Activated CD8-positive, alpha-beta memory T cell treated with anti-CD3 and anti-CD28 coated beads, Interleukin-2, amount 50 U/mL, for 24 hours (primary cell): Measurements from ENCODE around the gene BRMS1L.
"Not testable (repeated sequence)": the region's sequence is repeated elsewhere in the genome, so short reads cannot be mapped to it uniquely, and the experiment has no call there.

Experiments used
- DNase-seq: peaks from one replicate; pipeline ENCODE4 v3.0.0-alpha.2; 2020; ENCODE audit errors: extremely low read depth

Gene BRMS1L, protein sequence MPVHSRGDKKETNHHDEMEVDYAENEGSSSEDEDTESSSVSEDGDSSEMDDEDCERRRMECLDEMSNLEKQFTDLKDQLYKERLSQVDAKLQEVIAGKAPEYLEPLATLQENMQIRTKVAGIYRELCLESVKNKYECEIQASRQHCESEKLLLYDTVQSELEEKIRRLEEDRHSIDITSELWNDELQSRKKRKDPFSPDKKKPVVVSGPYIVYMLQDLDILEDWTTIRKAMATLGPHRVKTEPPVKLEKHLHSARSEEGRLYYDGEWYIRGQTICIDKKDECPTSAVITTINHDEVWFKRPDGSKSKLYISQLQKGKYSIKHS

DNA sequence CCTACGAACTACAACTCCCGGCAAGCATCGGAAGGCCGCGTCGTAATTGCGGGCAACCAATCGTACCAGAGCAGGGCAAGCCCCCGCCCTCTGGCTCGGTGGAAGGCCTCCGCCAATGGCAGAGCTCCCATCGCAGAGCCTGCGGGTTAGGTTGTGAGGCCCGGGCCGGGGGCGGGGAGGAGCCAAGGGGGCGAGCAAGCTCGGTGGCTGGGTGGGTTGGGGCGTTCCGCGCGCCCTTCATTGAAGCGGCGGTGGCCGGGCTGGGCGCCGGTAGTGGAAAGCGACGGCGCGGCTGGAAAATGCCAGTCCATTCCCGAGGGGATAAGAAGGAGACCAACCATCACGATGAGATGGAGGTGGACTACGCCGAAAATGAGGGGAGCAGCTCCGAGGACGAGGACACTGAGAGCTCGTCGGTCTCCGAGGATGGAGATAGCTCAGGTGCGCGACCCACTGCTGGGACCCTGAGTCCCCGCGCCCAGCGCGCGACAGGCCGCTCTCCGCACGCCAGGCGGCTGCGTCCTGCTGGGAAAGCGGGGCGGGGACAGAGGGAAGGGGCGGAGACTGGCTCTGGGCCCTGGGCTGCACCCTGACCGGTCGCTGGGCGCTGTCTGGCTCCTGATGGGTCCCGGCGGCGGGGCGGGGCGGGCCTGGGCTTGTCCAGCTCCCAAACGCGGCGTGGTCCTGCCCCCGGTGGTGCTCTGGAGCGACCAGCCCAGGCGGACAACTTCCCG is at the start of gene BRMS1L:
BRMS1L (plus strand) TSS at position 121 of the 734 bp plus-strand sequence; CDS start at position 300, 179 bp downstream.
- peak; percentile 90 for DNase-seq

GRCh38 chr14:35776823-35777222 is 49.3 kb upstream of the BRMS1L start:
- no peak for DNase-seq

DNA sequence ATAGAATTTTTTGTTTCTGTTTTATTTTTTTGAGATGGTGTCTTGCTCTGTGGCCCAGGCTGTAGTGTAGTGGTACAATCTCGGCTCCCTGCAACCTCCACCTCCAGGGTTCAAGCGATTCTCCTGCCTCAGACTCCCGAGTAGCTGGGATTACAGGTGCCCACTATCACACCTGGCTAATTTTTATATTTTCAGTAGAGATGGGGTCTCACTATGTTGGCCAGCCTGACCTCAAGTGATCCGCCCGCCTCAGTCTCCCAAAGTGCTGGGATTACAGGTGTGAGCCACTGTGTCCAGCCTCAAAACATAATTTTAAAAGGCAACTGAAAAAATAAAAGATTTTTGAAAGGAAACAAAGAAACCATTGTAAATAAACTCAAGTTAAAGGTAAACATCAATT is 48.6 kb upstream of the BRMS1L start:
- not testable (repeated sequence) for DNase-seq

- DNase-seq, result no peak
Measured at GRCh38 chr14:35779368-35779767, 46.8 kb upstream of the BRMS1L start.

DNA sequence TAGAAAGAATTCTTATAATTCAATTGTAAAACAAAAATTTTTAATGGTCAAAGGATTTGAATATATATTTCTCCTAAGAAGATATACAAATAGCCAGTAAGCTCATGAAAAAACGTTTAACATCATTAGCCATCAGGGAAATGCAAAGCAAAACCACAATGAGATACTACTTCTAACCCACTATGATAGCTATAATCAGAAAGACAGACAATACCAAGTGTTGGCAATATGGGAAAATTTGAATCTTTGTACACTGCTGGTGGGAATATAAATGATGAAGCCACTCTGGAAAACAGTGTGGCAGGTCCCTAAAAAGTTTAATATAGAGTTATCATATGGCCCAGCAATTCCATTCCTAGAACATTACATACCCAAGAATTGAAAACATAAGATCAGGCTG is 42.4 kb upstream of the BRMS1L start:
- no peak for DNase-seq

GRCh38 chr14:35786856-35787255 is 39.3 kb upstream of the BRMS1L start:
- DNase-seq, result no peak

GRCh38 chr14:35789651-35790050 is 36.5 kb upstream of the BRMS1L start:
- DNase-seq, result no peak

DNA sequence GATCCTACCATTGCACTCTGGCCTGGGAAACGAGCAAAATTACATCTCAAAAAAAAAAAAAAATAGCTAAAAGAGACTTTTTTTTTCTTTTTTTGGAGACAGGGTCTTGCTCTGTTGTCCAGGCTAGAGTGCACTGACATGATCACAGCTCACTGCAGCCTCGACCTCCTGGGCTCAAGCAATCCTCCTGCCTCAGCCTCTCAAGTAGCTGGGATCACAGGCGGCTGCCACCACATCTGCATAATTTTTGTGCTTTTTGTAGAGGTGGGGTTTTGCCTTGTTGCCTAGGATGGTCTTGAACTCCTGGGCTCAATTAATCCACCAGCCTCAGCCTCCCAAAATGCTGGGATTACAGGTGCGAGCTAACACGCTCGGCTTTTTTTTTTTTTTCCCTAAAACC is 28.3 kb upstream of the BRMS1L start:
- no peak for DNase-seq

- DNase-seq, result no peak
Measured at GRCh38 chr14:35806006-35806907, 19.9 kb upstream of the BRMS1L start.

DNA sequence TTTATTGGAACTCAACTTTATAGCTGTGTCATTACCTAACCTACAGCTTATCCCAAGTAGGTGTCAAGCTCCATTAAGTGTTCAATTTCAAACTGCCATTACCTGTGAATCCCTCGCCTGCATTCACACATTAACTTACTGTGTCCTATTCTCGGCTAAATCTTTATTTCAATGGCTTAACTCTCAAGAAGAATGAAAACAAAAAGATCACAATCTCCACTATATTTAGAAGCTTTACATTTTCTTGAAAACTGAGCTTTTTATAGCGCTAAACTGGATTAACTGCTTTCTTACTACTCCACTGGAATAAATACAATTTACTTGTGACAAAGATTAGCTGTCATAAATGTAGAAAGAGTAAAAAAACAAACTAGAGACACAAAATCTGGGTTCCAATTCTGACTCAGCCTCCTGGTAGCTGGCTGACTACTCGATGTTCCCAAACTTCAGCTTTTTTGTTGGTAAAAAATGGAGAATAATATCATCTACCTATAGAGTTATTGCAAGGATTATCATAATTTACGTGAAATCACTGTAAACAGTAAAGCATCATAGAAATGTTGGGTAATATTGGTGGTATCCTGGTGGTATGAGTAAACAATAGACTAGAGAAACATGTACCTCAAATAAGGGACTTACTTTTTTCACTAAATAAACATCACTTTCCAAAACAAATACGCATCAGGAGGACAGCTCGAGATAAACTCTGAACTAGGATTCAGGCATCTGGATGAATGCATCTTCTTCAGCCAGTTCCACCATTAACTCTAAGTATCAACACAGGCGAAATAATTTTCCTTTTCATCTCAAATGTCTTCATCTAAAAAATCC is 18.8 kb upstream of the BRMS1L start:
- DNase-seq, result no peak

- DNase-seq, result no peak
Measured at GRCh38 chr14:35808076-35808637, 18.0 kb upstream of the BRMS1L start.

- DNase-seq, result peak; percentile 84
Measured at GRCh38 chr14:35808638-35809563, 17.2 kb upstream of the BRMS1L start, which contains the start of gene RALGAPA1. RALGAPA1 (minus strand) TSS chr14:35809295; CDS start chr14:35808835, 460 bp downstream.

- no peak for DNase-seq
Measured at GRCh38 chr14:35809597-35809996, 16.5 kb upstream of the BRMS1L start.

DNA sequence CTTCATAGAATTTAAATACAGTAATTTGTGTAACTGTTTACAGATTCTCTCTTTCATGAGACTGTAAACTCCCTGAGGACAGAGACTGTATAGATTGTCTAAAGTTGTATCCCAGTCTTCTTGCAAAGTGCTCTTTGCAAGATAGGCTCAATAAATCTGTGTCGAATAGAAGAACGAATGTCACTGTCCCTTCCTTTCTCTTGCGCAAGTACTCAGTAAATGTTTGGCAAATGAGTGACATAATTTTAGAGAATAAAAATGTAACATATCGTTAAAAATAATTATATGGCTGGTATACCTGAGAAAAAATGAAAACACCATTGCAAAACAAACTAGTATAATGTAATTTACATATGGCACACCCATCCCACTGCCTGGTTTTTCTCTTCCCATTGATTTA is 15.2 kb upstream of the BRMS1L start:
- DNase-seq, result no peak

GRCh38 chr14:35814371-35815005 is 11.7 kb upstream of the BRMS1L start:
- peak; percentile 56 for DNase-seq

- no peak for DNase-seq
Measured at GRCh38 chr14:35818346-35819115, 7.6 kb upstream of the BRMS1L start.

DNA sequence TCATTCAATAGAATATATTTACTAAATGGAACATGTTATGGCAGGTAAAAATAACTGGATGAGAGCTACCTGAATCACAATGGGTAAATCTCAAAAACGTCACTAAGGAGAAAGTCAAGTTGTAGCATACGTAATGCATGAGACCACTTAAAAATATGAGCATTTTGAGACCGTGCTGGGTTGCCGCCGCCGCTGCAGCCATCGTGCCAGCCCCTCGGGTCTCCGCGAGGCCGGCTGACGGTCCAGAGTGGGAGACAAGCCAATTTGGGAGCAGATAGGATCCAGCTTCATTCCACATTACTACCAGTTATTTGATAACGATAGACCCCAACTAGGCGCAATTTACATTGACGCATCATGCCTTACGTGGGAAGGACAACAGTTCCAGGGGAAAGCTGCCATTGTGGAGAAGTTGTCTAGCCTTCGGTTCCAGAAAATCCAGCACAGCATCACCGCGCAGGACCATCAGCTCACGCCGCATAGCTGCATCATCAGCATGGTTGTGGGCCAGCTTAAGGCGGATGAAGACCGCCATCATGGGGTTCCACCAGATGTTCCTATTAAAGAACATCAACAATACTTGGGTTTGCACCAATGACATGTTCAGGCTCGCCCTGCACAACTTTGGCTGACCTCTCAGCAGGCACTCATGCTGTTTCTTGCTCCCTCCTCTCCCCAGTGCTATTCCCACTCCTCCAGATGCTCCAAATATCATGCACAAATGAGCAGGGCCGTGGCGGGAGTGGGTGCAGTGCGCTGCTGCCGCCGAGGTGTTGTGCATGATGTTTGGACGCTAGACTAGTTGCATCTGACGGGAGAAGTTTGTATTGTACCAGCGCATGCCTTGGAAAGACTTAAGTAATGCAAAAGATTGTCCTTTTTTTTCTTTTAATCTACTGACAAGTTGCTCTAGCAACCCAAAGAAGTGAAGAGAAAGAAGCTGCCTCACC is 6.3 kb upstream of the BRMS1L start:
- no peak for DNase-seq
